DND-41 (cell line): ENCODE measurements around the gene KSR1.

Source experiments
- ATAC-seq: fragments of 200-7000 bp; cut with Tn5 transposase; 3 replicates; pipeline ENCODE4 v1.9.1; 2021; ENCODE audit warnings: low read depth; ENCODE audit not compliant: insufficient read depth
- DNase-seq: peaks from one replicate; pipeline ENCODE4 v3.0.0-alpha.2; 2020
- H2AFZ ChIP-seq: 2 replicates; pipeline ENCODE4 v1.6.0; 2012; ENCODE audit warnings: low read depth, low read length
- H3K27ac ChIP-seq: 2 replicates; pipeline ENCODE4 v1.5.1; 2012; ENCODE audit warnings: low read length, inconsistent platforms
- H3K27me3 ChIP-seq: fragments of 200-600 bp; sonication (generic); 2 replicates; pipeline ENCODE4 v1.6.0; 2012; ENCODE audit warnings: low read length, mild to moderate bottlenecking, inconsistent platforms; ENCODE audit not compliant: insufficient read depth, poor library complexity
- H3K36me3 ChIP-seq: 2 replicates; pipeline ENCODE4 v1.5.1; 2012; ENCODE audit warnings: low read length, inconsistent platforms; ENCODE audit not compliant: insufficient read depth
- H3K4me1 ChIP-seq: 2 replicates; pipeline ENCODE4 v1.5.1; 2012; ENCODE audit warnings: mild to moderate bottlenecking, low read length; ENCODE audit not compliant: insufficient read depth
- H3K4me2 ChIP-seq: 2 replicates; pipeline ENCODE4 v1.6.0; 2012; ENCODE audit warnings: mild to moderate bottlenecking, moderate library complexity, low read length, inconsistent platforms; ENCODE audit not compliant: insufficient read depth
- H3K4me3 ChIP-seq, 2 experiments: fragments of 200-600 bp in 1 of 2; shearing (Covaris generic) in 1 of 2; 2 replicates each; pipeline ENCODE4 v1.5.1; 2012 to 2016; ENCODE audit warnings: inconsistent platforms in 2 of 2, low read length in 2 of 2, mild to moderate bottlenecking in 2 of 2, low read depth in 1 of 2, moderate library complexity in 1 of 2
- H3K79me2 ChIP-seq: 2 replicates; pipeline ENCODE4 v1.6.0; 2012; ENCODE audit warnings: low read length, inconsistent platforms; ENCODE audit not compliant: insufficient read depth
- H3K9ac ChIP-seq: 2 replicates; pipeline ENCODE4 v1.6.0; 2012; ENCODE audit warnings: low read depth, mild to moderate bottlenecking, inconsistent platforms, low read length, moderate library complexity
- H3K9me3 ChIP-seq: 2 replicates; pipeline ENCODE4 v1.5.1; 2012; ENCODE audit warnings: low read length, moderate library complexity, mild to moderate bottlenecking, inconsistent platforms; ENCODE audit not compliant: insufficient read depth, severe bottlenecking
- H4K20me1 ChIP-seq: 2 replicates; pipeline ENCODE4 v1.6.0; 2012; ENCODE audit warnings: low read length; ENCODE audit not compliant: insufficient read depth
- EZH2 ChIP-seq: IDR thresholded peaks from 3 replicates; pipeline ENCODE4 v1.6.1; 2012; ENCODE audit warnings: borderline replicate concordance, low read depth, mild to moderate bottlenecking, moderate library complexity, low read length, inconsistent platforms; ENCODE audit not compliant: severe bottlenecking
- TF ChIP-seq, protein P1 (sequence below): IDR thresholded peaks from 2 replicates; pipeline ENCODE4 v1.5.1; 2012; ENCODE audit warnings: borderline replicate concordance, low read length, moderate library complexity, mild to moderate bottlenecking; ENCODE audit not compliant: poor library complexity, severe bottlenecking; ENCODE audit errors: extremely low read depth

Gene KSR1

GRCh38 chr17:27535178-27535928 lies 79.1 kb downstream of the KSR1 start:
- H3K36me3 ChIP-seq = no peaks in the 10 kb centered on the region
- TF ChIP-seq, protein P1, sequence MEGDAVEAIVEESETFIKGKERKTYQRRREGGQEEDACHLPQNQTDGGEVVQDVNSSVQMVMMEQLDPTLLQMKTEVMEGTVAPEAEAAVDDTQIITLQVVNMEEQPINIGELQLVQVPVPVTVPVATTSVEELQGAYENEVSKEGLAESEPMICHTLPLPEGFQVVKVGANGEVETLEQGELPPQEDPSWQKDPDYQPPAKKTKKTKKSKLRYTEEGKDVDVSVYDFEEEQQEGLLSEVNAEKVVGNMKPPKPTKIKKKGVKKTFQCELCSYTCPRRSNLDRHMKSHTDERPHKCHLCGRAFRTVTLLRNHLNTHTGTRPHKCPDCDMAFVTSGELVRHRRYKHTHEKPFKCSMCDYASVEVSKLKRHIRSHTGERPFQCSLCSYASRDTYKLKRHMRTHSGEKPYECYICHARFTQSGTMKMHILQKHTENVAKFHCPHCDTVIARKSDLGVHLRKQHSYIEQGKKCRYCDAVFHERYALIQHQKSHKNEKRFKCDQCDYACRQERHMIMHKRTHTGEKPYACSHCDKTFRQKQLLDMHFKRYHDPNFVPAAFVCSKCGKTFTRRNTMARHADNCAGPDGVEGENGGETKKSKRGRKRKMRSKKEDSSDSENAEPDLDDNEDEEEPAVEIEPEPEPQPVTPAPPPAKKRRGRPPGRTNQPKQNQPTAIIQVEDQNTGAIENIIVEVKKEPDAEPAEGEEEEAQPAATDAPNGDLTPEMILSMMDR = no peak
- no peak for TF ChIP-seq EZH2
- H3K9ac ChIP-seq = no peak overlapping the region
- no peaks in the 10 kb centered on the region for H3K79me2 ChIP-seq
- H3K27me3 ChIP-seq = no peaks in the 10 kb centered on the region
- H4K20me1 ChIP-seq = peaks cover 5% of the 10 kb centered on the region
- H2AFZ ChIP-seq = no peak overlapping the region
- no peak overlapping the region for H3K4me2 ChIP-seq
- H3K4me3 ChIP-seq = no peak overlapping the region
- DNase-seq (no peak), ATAC-seq (no peak)
- H3K9me3 ChIP-seq = no peaks in the 10 kb centered on the region
- H3K4me1 ChIP-seq = no peaks in the 10 kb centered on the region
- no peak overlapping the region for H3K27ac ChIP-seq

DNA sequence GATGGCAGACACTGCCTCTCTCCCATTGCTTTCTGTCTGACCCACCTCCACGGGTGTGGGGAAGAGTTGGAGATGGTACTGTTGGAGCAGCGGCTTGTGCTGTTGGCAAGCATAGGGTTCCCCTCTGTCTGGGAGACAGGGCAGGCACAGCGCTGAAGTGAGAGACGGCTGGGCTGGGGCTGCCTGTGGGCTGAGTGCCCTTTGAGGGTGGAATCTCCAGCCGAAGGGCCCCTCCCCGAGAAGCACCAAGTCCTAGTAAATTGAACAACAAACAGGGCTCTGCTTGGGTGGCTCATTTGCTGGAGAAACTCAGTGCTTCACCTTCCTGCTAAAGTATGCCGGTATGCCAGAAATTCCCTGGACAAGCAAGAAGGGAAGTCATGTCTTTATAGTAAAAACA lies 79.7 kb downstream of the KSR1 start:
- no peaks in the 10 kb centered on the region for H3K9me3 ChIP-seq
- H3K4me2 ChIP-seq = no peak overlapping the region
- no peaks in the 10 kb centered on the region for H3K36me3 ChIP-seq
- H2AFZ ChIP-seq = no peak overlapping the region
- H3K4me3 ChIP-seq = no peak overlapping the region
- peaks cover 11% of the 10 kb centered on the region for H4K20me1 ChIP-seq
- no peak overlapping the region for H3K27ac ChIP-seq
- TF ChIP-seq, protein P1 = no peak
- no peak for TF ChIP-seq EZH2
- ATAC-seq (no peak), DNase-seq (no peak)
- no peaks in the 10 kb centered on the region for H3K27me3 ChIP-seq
- H3K4me1 ChIP-seq = no peaks in the 10 kb centered on the region
- no peak overlapping the region for H3K9ac ChIP-seq
- H3K79me2 ChIP-seq = no peaks in the 10 kb centered on the region

DNA sequence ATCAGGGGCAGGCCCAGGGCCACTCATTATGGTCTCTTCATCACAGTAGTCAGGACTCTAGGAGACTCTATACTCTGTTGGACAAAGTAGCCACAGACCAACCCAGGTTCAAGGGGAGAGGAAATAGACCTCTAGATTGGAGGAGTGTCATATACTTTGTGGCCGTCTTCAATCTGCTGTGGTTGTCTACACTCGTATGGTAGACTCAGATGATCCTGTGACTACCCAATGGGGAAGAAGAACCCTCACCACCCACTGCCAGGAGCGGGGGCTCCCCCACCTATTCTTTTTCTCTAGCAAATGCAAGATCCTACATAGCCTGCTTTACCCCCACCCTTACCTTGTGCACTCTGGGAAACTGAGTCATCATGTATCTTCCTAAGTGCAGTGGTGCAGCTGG lies 80.5 kb downstream of the KSR1 start:
- ATAC-seq = no peak
- H3K9me3 ChIP-seq = no peaks in the 10 kb centered on the region
- H4K20me1 ChIP-seq = peaks cover 13% of the 10 kb centered on the region
- no peak overlapping the region for H3K9ac ChIP-seq
- no peaks in the 10 kb centered on the region for H3K79me2 ChIP-seq
- H2AFZ ChIP-seq = no peak overlapping the region
- DNase-seq = no peak
- H3K4me2 ChIP-seq = no peak overlapping the region
- H3K4me1 ChIP-seq = no peaks in the 10 kb centered on the region
- H3K27me3 ChIP-seq = no peaks in the 10 kb centered on the region
- H3K4me3 ChIP-seq = no peak overlapping the region
- H3K27ac ChIP-seq = no peak overlapping the region
- H3K36me3 ChIP-seq = no peaks in the 10 kb centered on the region
- TF ChIP-seq EZH2 = no peak
- TF ChIP-seq, protein P1 = no peak
